ENCODE measurements around the gene ALDH1B1. TPM values are rescaled to one million over a fixed set of nuclear protein-coding genes. Genes with fewer than 3 reads are reported as not detected.

ALDH1B1 gene
- total and polyA plus RNA-seq, 2 donors (not counting 3 experiments of a cell fraction or from before 2014, with no cell fraction given): 11.5 to 20.5 TPM

DNA sequence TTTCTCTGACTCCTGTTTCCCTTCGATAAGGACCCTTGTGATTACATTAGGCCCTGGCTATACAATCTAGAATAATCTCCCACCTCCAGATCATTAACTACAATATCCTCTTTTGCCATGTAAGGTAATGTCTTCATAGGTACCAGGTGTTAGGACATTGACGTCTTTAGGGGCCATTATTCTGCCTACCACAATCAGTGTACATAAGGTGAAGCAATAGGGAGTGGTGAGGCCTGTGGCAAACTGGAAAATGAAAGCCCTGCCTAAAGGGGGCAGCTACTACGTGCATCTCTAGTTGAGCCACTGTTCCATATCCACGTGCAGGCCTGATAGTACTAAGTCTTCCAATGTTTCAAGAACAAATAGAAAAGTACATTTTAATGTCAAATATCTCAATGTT is 4.8 kb upstream of the ALDH1B1 start:
- no peaks in the 10 kb centered on the region for H4K20me1 ChIP-seq (replicated peaks; ENCODE audit: control insufficient read depth, extremely low read depth, insufficient read depth, low read length)
- dilution Hi-C loops (cut with MboI; ENCODE audit: extremely low pct_ligation_motif_present, low sequenced_read_pairs) (no loop called here), intact Hi-C loops (cut with micrococcal nuclease) (no loop called here)
- CTCF ChIA-PET: no interaction called here
- H2AFZ ChIP-seq (ENCODE audit: low read depth, low read length): no peak overlapping the region
- peaks cover 4 to 7% of the 10 kb centered on the region in 2 experiments for H3K27me3 ChIP-seq (ENCODE audit: control insufficient read depth in 2 of 2, insufficient read depth in 2 of 2, low read length in 2 of 2)
- H3K36me3 ChIP-seq (ENCODE audit: control insufficient read depth in 2 of 2, extremely low read depth in 1 of 2, insufficient read depth in 2 of 2, low read length in 2 of 2): no peaks in the 10 kb centered on the region
- H3K9ac ChIP-seq (replicated peaks; ENCODE audit: extremely low read depth, insufficient read depth, low read length): no peak overlapping the region
- peaks cover under 1% of the 10 kb centered on the region for H3K79me2 ChIP-seq (ENCODE audit: control insufficient read depth, insufficient read depth, low read length)
- H3K4me1 ChIP-seq (ENCODE audit: control insufficient read depth, extremely low read depth, insufficient read depth, low read length): no peaks in the 10 kb centered on the region
- no peaks in the 10 kb centered on the region for H3K9me1 ChIP-seq (replicated peaks; ENCODE audit: control insufficient read depth, extremely low read depth, insufficient read depth, low read length)
- TF ChIP-seq, protein P1, sequence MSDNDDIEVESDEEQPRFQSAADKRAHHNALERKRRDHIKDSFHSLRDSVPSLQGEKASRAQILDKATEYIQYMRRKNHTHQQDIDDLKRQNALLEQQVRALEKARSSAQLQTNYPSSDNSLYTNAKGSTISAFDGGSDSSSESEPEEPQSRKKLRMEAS (IDR thresholded peaks at IDR 0.05; ENCODE audit: insufficient read depth, insufficient read length): no peak
- TF ChIP-seq, protein P2, sequence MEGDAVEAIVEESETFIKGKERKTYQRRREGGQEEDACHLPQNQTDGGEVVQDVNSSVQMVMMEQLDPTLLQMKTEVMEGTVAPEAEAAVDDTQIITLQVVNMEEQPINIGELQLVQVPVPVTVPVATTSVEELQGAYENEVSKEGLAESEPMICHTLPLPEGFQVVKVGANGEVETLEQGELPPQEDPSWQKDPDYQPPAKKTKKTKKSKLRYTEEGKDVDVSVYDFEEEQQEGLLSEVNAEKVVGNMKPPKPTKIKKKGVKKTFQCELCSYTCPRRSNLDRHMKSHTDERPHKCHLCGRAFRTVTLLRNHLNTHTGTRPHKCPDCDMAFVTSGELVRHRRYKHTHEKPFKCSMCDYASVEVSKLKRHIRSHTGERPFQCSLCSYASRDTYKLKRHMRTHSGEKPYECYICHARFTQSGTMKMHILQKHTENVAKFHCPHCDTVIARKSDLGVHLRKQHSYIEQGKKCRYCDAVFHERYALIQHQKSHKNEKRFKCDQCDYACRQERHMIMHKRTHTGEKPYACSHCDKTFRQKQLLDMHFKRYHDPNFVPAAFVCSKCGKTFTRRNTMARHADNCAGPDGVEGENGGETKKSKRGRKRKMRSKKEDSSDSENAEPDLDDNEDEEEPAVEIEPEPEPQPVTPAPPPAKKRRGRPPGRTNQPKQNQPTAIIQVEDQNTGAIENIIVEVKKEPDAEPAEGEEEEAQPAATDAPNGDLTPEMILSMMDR (IDR thresholded peaks at IDR 0.05; ENCODE audit: extremely low read depth in 1 of 2, insufficient read depth in 1 of 2, low read depth in 1 of 2, low read length in 2 of 2): no peak
- no peak for TF ChIP-seq GATA2 (IDR thresholded peaks at IDR 0.05; ENCODE audit: insufficient read depth, insufficient read length, low read depth, low read length)
- TF ChIP-seq EZH2 (IDR thresholded peaks at IDR 0.05; ENCODE audit: borderline replicate concordance, low read depth, low read length, severe bottlenecking): no peak
- TF ChIP-seq POLR2A (IDR thresholded peaks at IDR 0.05; ENCODE audit: low read depth, low read length): no peak
- FAIRE-seq: no peak
- no peak for DNase-seq (ENCODE audit: low read depth, low spot score)
- no peaks in the 10 kb centered on the region for H3K9me3 ChIP-seq (replicated peaks; ENCODE audit: control insufficient read depth, insufficient read depth, low read length)
- no peak overlapping the region for H3K4me2 ChIP-seq (ENCODE audit: insufficient read depth, low read length)
- H3K27ac ChIP-seq (ENCODE audit: insufficient read depth, low read depth, low read length): no peak overlapping the region
- POLR2A ChIA-PET: no interaction called here
- no peak overlapping the region for H3K4me3 ChIP-seq (replicated peaks in 1 of 3; ENCODE audit: insufficient read depth in 1 of 3, low read depth in 1 of 3, low read length in 3 of 3)
- BruUV-seq (replicated peaks): no TSS peak

Data from endothelial cell of umbilical vein (primary cell).